SW480 (cell line): ENCODE measurements around the gene ITGA1.
A peak's percentile ranks its signal among the peaks of the same experiment; 100 is the strongest.
"Not testable (repeated sequence)": the region's sequence is repeated elsewhere in the genome, so short reads cannot be mapped to it uniquely, and the experiment has no call there.

Experiments used
- DNase-seq: peaks from one replicate; pipeline ENCODE4 v3.0.0-alpha.2; 2016; ENCODE audit warnings: low spot score

Gene ITGA1

DNA sequence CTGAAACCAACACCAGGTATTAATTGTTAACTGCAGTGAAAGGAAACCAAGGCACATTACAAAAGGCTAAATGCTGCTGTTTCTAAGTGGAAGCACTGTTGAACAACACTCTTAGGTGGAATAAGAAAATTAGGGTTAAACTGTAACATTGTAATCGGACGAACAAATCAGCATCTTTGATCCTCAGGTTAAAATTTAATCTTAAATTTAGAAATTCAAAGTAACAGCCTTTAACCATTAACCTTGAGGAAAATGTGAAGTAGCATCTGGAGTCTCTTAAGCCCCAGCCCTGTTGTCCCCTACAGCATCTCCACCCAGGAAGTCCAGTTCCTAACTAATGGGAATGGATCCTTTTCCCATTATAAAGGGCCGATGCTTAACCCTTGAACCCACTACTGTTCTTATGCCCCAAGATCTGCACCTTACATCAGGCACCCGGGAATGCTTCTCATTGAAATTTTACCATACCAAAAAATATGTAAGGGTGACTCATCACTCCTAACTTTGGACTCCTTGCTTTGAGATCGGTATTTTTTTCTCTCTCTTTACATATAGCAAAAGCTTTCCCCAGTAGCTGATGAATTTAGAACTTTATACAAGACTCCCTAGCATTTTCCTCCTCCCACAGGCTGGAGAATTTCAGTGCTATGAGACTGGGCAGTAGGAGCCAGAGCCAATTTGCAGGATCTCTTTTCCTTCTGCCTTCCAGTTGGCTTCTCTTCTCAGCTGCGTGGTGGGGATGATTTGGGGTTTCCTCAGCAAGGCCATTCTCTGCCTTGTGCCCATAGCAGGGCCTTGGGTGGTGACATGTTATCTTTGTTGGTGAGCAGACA, 169.4 kb downstream of the ITGA1 start:
- no peak for DNase-seq

DNA sequence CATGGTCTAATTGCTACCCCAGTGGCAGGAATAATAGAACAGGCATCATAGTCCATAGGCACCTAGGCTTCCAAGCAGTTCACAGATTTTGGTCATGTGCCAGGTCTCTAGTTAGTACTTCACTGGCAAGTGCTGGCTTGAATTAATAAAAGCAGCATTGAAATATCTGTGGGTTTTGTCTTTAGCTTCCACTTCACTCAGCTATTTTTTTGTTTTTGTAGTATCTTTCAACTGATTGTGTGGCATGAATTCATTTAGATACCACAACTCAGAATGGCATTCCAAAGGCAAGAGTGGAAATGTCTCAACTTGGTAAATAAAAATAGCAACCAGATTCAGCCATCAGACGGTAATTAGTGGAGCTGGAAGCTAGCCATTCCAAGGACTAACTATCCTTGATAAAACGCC, 173.6 kb downstream of the ITGA1 start:
- no peak for DNase-seq

DNA sequence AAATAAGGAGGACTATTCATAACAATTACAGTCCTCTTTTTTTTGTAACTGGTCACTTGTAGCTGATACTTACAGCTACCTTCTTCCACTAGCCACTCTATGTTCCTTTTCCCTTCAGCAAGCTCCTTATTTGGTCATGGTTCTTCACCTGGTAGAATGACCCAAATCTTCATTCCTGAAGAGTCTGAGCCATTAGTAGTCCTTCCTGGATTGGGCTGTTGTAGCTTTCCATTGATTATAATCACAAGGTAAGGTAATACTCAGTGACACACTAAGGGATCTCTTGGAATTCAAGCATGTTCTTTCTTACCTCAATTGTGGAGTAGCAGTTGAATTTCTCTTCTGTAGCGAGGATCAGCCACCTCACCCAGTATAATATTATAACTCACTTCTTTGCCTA, 175.9 kb downstream of the ITGA1 start:
- no peak for DNase-seq

DNA sequence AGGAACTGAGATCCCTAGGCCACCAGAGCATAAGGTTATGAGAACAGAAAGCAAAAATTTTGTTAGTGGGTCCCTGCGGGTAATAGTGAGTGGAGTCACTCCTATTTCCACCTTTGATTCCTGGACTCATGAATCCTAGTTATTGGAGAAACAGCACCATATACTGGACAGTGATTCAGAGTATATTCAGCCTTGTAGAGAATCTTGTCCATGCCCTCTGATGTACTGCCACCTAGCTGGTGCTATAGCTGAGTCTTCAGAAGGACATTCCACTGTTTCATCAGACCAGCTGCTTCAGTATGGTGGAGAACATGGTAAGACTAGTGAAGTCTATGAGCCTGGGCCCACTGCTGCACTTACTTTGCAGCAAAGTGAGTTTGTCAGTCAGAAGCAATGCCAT, 176.4 kb downstream of the ITGA1 start:
- DNase-seq = peak; percentile 37

DNA sequence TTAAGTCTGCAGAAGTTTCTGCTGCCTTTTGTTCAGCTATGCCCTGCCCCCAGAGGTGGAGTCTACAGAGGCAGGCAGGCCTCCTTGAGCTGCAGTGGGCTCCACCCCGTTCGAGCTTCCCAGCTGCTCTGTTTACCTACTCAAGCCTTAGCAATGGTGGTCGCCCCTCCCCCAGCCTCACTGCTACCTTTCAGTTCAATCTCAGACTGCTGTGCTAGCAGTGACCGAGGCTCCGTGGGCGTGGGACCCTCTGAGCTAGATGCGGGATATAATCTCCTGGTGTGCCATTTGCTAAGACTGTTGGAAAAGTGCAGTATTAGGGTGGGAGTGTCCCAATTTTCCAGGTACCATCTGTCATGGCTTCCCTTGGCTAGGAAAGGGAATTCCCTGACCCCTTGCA, 188.4 kb downstream of the ITGA1 start:
- not testable (repeated sequence) for DNase-seq

DNA sequence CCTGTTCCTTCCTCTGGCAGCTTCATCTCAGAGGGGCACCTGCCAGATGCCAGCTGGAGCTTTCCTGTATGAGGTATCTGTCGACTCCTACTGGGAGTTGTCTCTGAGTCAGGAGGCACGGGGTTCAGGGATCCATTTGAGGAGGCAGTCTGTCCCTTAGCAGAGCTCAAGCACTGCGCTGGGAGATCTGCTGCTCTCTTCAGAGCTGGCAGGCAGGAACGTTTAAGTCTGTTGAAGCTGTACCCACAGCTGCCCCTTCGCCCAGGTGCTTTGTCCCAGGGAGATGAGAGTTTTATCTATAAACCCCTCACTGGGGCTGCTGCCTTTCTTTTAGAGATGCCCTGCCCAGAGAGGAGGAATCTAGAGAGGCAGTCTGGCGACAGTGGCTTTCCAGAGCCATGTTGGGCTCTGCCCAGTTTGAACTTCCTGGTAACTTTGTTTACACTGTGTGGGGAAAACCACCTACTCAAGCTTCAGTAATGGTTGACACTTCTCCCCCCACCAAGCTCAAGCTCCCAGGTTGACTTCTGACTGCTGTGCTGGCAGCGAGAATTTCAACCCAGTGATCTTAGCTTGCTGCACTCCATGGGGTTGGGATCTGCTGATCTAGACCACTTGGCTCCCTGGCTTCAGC, 189.7 kb downstream of the ITGA1 start:
- DNase-seq = no peak

DNA sequence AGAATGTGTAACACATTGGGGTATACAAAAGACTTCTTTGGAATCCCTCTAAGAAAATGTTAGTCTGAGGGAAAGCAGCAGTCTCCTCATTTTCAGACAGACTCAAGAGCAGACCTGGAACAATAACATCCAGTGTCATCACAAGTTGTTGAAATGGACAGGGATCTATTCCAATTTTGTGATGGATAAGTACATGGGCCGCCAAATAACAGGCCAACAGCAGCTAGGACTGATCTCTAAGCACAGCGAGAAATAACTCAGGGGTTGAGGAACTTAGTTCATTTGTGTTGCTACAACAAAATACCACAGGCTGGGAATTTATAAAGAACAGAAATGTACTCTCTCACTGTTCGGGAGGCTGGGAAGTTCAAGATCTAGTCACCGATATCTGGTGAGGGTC, 193.8 kb downstream of the ITGA1 start:
- DNase-seq = no peak

DNA sequence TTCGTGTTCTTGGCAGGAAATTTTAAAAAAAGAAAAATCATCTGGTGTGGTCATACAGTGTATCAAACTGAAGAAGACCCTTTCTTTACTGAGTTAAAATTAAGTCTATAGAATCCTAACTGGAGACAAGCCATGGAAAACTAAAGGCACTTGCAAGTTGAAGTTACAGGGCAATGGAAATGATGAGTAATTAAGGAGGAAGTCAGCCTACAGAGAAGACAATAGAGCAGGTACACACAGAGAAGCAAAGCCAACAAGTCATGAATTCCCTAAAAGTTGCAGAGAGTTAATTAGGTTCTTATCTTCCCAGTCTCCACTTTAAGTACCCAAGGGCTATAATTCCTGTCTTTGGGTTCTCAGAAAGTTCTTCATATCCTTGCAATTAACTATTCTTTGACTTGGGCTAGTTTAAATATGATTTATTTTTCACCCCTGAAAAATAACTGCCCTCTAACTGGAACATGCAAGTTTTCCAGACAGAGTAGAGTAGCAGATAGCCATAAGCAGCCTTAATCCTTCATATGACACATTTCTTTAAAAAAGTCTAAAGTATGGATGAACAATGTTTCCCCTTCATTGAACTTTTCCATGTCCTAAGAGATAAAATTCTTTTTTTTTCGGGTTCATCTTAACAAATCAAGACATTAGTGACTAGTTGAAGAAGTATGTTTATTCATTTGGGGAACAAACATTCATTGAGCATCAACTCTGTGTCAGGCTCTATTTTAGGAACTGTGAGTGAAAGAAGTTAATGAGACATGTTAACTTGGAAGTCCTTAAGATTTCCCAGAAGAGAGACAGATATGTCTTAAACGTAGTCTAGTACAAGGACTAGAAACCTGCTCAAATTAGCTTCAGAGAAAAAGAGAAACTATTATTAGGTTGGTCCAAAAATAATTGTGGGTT, 196.3 kb downstream of the ITGA1 start:
- no peak for DNase-seq

DNA sequence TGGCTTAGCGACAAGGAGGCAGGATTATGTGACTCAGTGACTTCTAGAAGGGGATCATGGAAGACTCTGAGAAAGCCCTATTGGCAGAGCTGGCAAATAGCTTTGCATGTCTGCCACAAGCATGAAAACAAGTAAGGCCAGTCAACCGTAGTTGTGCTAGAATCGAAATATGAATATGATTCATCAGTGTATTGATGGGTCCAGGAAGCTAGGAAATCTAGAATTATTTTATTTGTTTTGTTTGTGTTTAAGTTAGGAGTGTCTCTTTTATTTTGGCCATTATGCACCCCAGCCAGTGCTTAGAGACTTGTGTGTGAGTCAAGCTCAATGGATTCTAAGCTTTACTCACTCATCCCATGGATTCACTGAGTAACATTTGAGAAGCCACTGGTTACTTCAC, 197.6 kb downstream of the ITGA1 start:
- no peak for DNase-seq

DNA sequence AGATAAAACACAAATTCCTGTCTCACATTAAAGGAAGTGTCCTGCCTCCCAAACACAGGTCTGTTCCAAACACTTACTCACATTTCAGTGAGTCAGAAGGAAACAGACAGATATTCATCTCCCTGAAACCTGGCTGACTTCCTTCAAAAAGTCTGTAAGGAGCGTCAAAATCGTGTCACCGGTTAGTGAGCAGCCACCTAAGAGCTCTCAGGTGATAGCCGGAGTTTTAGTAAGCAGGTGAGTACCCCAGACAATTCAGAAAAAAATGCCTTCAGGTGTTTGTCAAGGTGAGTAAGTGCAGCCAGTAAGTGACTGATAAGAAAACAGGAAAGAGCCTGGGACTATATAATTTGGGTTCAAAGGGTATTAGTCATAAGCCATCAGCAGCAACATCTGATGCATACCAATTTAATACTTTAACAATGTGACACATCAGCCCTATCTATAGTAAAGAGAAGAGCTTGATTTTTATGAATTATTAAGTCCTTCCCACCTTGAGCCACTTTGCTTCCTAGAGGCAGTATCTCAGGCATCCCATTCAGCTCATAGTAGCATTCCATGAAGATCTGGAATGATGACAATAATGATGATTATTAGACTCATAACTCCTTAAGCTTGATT, 200.1 kb downstream of the ITGA1 start:
- peak; percentile 78 for DNase-seq

DNA sequence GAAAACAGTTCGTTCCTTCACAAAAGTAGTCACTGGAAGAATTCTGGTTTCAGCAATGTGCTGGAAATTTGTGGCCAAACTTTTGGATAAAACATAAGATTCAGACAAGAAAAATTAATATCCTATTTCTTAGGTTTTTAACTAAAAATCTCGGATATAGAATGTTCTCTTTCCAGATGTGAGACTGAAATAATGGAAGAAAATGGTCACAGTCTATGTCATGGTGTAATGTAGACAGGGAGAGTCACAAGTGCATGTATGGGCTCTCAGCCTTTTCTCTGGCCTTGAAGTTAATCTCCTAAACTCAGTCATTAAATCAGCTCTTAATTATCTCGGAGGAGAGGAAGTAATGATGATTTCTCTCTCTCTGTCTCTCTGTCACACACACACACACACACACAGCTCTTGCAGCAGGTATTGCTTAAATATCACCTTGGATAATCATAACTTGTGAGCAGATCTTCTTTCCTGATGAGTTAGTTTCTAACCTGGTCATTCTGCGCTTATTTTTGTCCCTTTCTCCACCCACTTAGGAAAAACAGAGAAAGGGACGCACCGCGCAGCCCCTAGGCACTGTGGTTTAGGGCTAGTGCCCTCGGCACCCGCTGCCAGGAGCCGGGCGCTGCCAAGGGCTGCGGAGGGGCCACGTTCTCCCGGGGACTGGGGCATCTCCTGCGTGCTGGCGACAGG, 200.8 kb downstream of the ITGA1 start:
- DNase-seq = peak; percentile 26

DNA sequence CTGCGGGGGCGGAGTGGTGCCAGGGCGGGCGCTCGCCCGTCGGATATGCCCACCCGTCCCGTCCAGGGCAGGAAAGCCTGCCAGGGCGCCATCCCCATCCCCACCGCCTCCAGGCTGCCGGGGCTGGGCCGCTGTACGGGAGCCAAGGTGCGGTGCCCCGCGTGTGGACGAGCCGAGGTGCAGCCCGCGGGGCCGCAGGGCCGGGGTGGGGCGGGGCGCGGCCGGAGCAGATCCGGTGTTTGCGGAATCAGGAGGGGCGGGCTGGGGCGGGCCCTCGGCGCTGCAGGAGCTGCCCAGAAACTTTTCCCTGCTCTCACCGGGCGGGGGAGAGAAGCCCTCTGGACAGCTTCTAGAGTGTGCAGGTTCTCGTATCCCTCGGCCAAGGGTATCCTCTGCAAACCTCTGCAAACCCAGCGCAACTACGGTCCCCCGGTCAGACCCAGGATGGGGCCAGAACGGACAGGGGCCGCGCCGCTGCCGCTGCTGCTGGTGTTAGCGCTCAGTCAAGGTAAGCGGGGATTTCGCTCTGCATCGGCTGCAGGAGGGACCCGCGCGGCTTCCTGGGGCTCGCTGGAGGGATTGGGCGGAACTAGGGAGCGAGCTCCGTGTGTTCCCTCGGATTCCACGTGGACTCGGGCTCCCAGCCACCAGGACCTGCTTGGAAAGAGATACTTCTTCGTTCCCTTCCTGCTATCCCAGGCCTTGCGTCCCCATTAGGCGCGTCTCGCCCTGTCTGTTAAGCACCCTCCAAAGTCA, 201.5 kb downstream of the ITGA1 start, which contains the start of gene ITGA2:
Gene ITGA2 (plus strand): TSS at position 328 of the 756 bp plus-strand sequence. CDS start 117 bp downstream, at position 445.
- DNase-seq = peak; percentile 78

DNA sequence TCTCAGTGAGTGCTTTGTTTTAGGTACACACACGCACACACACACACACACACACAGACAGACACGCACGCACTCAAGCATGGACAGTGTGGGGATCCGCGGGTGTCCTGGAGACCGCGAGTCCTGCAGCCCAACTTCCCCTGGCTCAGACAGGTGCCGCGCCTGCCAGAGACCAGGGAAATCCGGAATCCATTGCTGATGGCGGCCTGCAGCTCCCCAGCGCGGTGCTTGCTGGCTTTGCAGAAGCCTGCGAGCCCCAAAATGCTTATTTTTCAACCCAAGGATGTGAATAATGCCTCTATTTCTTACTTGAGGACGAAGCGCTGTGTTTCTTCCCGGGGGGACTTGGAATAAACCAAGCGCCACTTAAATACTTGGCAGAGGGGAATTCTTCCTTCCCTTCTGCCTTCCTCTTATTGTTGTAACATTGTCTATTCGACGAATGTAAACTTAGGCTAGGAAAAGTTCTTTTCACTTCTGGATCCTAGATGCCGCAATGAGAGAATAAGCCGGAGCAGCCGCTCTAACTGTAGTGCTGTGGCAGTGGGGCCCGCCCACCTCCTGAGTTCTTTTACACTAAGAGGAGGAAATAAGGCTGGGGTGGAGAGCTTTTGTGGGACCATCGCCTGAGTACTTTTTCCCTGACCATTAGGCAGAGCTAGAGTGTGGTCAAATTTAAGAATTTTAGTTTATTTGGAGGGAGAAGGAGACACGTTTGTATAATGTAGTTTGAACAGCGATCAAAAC, 202.2 kb downstream of the ITGA1 start:
- peak; percentile 52 for DNase-seq

DNA sequence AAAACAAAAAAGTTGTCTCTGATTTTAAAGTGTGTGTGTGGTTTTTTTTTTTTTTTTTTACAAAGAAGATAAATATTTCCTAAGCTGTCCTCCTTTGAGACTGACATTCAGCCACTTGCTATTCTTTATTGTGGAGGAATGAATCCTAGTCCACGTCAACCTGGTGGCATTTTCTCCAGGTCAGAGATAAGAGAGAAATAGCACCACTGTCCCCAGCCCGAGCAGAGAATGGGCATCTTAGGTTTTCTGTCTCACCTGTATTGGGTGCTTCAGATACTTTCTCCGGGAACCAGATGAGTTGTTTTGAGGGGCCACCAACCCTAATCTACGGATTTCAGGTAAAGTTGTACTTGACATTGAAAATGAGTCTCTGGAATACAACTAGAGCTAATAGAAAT, 202.8 kb downstream of the ITGA1 start:
- DNase-seq = no peak

DNA sequence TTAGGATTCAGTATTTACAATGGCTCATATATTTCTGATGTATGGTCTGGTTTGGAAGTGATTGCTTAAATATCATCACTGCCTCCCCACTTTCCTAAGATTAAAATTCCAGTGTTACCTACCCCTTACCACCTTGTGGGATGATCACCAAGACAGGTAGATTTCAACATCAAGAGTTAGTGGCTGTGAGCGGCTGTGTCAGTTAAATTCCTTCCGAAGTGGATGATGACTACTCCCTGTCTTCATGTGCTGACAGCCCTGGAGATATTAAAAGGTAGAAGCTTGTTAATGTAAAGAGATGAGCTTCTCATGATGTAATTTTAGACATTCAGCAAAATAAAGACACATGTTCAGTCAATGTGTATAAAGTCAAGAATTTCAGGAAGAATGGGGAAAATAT, 205.7 kb downstream of the ITGA1 start:
- no peak for DNase-seq

DNA sequence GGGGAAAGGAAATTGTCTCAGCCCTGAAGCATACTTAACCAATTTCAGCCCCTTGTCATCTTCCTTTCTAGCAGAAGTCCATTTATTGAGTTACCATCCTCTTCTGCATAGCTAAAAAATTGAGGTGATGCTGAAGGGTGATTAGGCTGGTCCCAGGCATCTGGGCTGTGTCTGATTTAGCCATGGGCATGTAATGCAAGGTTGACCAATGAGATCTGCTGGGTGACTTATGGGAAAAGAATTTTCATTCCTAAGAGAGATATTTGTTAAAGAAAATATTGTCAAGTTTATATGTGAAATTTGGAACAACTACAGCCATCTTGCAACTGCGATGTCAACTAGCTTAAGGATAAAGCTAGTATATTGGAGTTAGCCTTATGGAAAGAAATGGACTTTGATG, 206.6 kb downstream of the ITGA1 start:
- no peak for DNase-seq

DNA sequence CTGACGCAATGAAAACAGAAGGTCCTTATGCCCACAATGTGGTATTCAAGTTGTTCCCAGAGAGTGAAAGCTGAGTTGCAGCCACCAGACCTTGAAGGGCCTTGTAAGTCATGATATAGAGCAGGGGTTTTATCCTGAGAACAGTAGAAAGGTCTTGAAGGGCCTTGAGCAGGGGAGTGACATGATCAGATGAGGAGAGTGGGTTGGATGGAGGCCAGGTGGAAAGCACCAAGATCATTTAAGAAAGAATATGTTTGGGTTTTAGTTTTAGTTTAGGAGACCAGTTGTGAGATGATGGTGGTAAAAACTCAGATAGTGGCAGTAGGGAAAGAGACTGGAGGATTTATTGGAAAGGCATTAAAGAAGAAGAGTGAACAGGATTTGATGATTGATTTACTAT, 207.4 kb downstream of the ITGA1 start:
- DNase-seq = no peak

DNA sequence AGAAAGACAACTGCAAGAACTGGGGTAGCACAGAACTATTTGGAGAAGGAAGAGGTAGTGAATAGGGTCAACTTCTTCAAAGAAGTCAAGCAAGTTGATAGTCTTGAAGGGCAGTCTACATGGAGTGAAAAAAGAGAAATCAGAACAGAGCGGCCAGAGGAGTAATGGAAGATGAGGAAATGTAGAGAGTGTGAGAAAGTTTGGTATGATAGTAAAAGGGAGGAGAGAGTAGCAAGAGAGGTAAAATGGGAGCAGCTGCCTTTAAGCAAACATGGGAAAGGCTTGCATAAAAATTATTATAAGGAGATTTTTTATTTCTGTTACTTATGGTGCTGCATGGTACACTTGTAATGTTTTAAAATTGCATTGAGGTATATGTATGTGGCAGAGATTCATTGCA, 208.2 kb downstream of the ITGA1 start:
- no peak for DNase-seq

DNA sequence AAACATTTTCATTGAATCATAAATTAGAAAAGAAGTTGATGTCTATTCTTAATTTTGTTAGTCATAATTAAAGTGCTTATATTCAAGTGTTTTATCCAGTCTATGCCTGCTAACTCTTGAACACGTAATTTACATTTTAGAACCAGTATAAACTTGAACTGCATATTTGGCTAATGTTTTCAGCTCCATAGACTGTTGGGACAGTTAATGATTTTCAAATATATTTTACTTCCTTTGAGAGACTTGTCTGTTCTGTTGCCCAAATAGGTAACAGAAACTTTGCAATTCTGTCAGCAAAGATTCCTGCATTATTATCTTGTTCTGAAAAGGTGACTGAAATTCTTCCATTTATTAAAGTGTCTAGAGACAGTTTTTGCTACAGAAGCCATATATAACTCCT, 209.3 kb downstream of the ITGA1 start:
- no peak for DNase-seq

DNA sequence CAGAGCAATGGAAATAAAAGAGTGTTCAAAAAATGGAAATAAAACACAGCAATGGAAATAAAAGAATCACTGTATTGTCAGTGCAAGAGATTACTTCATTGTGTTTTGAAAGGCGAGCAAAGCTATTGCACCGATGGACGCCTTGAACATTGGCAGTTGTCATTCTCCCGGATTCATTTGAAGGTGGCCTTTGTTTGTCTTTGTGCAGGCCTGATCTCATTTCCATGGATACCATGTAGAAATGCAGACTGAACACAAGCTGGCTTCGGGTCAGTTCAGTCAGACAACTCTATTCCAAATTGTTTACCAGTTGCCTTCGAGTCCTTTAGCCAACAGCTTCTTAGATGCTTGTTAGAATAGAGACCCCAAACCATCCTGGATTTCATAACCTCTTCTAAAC, 209.7 kb downstream of the ITGA1 start:
- no peak for DNase-seq
